ENCODE results near the gene CHRDL2. TPM values are rescaled to one million over a fixed set of nuclear protein-coding genes. Genes with fewer than 3 reads are reported as not detected.

The CHRDL2 gene
- total RNA-seq, 1 experiment from 2014 or later: not detected

- Mint-ChIP-seq H3K4me3 (ENCODE audit: low read depth, unreplicated experiment) (no peak overlapping the region), H3K9me3 (ENCODE audit: low read depth, unreplicated experiment) (no peaks in the 10 kb centered on the region), H3K4me1 (ENCODE audit: low read depth, unreplicated experiment) (peaks cover 14% of the 10 kb centered on the region), H3K36me3 (ENCODE audit: insufficient read depth, unreplicated experiment) (peaks cover under 1% of the 10 kb centered on the region), H3K27me3 (ENCODE audit: unreplicated experiment) (peaks cover 37% of the 10 kb centered on the region), H3K27ac (ENCODE audit: unreplicated experiment) (no peak overlapping the region)
- CTCF ChIA-PET: no interaction called here
- BruUV-seq (replicated peaks): no TSS peak
- no peak for TF ChIP-seq CTCF (IDR thresholded peaks at IDR 0.05; ENCODE audit: unreplicated experiment)
- intact Hi-C loops (cut with micrococcal nuclease; ENCODE audit: unreplicated experiment): no loop called here
- no peak for DNase-seq
Measured at GRCh38 chr11:74696939-74697675, 34.1 kb downstream of the CHRDL2 start.

- Mint-ChIP-seq H3K36me3 (ENCODE audit: insufficient read depth, unreplicated experiment) (no peaks in the 10 kb centered on the region), H3K27me3 (ENCODE audit: unreplicated experiment) (peaks cover 37% of the 10 kb centered on the region), H3K4me1 (ENCODE audit: low read depth, unreplicated experiment) (peaks cover 14% of the 10 kb centered on the region), H3K4me3 (ENCODE audit: low read depth, unreplicated experiment) (no peak overlapping the region), H3K27ac (ENCODE audit: unreplicated experiment) (no peak overlapping the region), H3K9me3 (ENCODE audit: low read depth, unreplicated experiment) (no peaks in the 10 kb centered on the region)
- no peak for TF ChIP-seq CTCF (IDR thresholded peaks at IDR 0.05; ENCODE audit: unreplicated experiment)
- intact Hi-C loops (cut with micrococcal nuclease; ENCODE audit: unreplicated experiment): no loop called here
- CTCF ChIA-PET: no interaction called here
- BruUV-seq (replicated peaks): no TSS peak
- no peak for DNase-seq
Measured at GRCh38 chr11:74696500-74696899, 34.7 kb downstream of the CHRDL2 start.

- intact Hi-C loops (cut with micrococcal nuclease; ENCODE audit: unreplicated experiment): no loop called here
- CTCF ChIA-PET: no interaction called here
- no TSS peak for BruUV-seq (replicated peaks)
- Mint-ChIP-seq H3K4me1 (ENCODE audit: low read depth, unreplicated experiment) (peaks cover 14% of the 10 kb centered on the region), H3K36me3 (ENCODE audit: insufficient read depth, unreplicated experiment) (no peaks in the 10 kb centered on the region), H3K4me3 (ENCODE audit: low read depth, unreplicated experiment) (no peak overlapping the region), H3K27ac (ENCODE audit: unreplicated experiment) (no peak overlapping the region), H3K27me3 (ENCODE audit: unreplicated experiment) (peaks cover 37% of the 10 kb centered on the region), H3K9me3 (ENCODE audit: low read depth, unreplicated experiment) (no peaks in the 10 kb centered on the region)
- TF ChIP-seq CTCF (IDR thresholded peaks at IDR 0.05; ENCODE audit: unreplicated experiment): no peak
- no peak for DNase-seq
Measured at GRCh38 chr11:74695705-74696280, 35.4 kb downstream of the CHRDL2 start.

GRCh38 chr11:74694136-74694930 is 36.9 kb downstream of the CHRDL2 start:
- Mint-ChIP-seq H3K27ac (ENCODE audit: unreplicated experiment) (no peak overlapping the region), H3K4me1 (ENCODE audit: low read depth, unreplicated experiment) (peaks cover 14% of the 10 kb centered on the region), H3K9me3 (ENCODE audit: low read depth, unreplicated experiment) (no peaks in the 10 kb centered on the region), H3K27me3 (ENCODE audit: unreplicated experiment) (peaks cover 37% of the 10 kb centered on the region), H3K36me3 (ENCODE audit: insufficient read depth, unreplicated experiment) (no peaks in the 10 kb centered on the region), H3K4me3 (ENCODE audit: low read depth, unreplicated experiment) (no peak overlapping the region)
- no peak for TF ChIP-seq CTCF (IDR thresholded peaks at IDR 0.05; ENCODE audit: unreplicated experiment)
- BruUV-seq (replicated peaks): no TSS peak
- intact Hi-C loops (cut with micrococcal nuclease; ENCODE audit: unreplicated experiment): no loop called here
- CTCF ChIA-PET: interaction anchor here (0.7 kb wide), 1 partner anchor 8 kb away, joined by 4 read pairs; no protein-coding TSS in a partner anchor
- no peak for DNase-seq
